BJ (cell line): Measurements from ENCODE around the gene SHMT2. TPM values are rescaled to one million over a fixed set of nuclear protein-coding genes. Genes with fewer than 3 reads are reported as not detected.

Experiments
- CTCF ChIA-PET: fragments of 350-600 bp; formaldehyde crosslinking; extraction: SDS; loops from one replicate; lab custom pipeline; 2021; ENCODE audit warnings: antibody characterized with exemption, inconsistent platforms; lab: Yijun Ruan, JAX
- POLR2A ChIA-PET: fragments of 300-600 bp; sonication (Branson Sonifier 250); formaldehyde crosslinking; extraction: SDS; loops from one replicate; lab custom pipeline; 2021; ENCODE audit warnings: antibody characterized with exemption; lab: Charles Lee
- DNase-seq: peaks from one replicate; pipeline ENCODE4 v3.0.0-alpha.2; 2011; ENCODE audit warnings: low read depth
- H3K27me3 ChIP-seq: 2 replicates; pipeline ENCODE4 v1.6.0; 2011; ENCODE audit warnings: low read length; ENCODE audit not compliant: control insufficient read depth, insufficient read depth
- H3K36me3 ChIP-seq: 2 replicates; pipeline ENCODE4 v1.5.1; 2011; ENCODE audit warnings: low read length; ENCODE audit not compliant: control insufficient read depth, insufficient read depth
- H3K4me3 ChIP-seq: 2 replicates; pipeline ENCODE4 v1.5.1; 2011; ENCODE audit warnings: low read depth, mild to moderate bottlenecking, control low read depth, low read length
- polyA plus RNA-seq: library from polyadenylated mRNA; depleted of rRNA; stranded (reverse); fragments of >200 nt; gene quantifications from 2 replicates; pipeline ENCODE4 v1.2.3, GENCODE V29; 2011
- TF ChIP-seq, protein P1 (sequence below): IDR thresholded peaks from 2 replicates; pipeline ENCODE4 v1.5.1; 2011; ENCODE audit warnings: low read depth, mild to moderate bottlenecking, control low read depth, inconsistent platforms, low read length, moderate library complexity; ENCODE audit not compliant: insufficient read depth

SHMT2 gene
- polyA plus RNA-seq, 1 experiment: 550 TPM

DNA sequence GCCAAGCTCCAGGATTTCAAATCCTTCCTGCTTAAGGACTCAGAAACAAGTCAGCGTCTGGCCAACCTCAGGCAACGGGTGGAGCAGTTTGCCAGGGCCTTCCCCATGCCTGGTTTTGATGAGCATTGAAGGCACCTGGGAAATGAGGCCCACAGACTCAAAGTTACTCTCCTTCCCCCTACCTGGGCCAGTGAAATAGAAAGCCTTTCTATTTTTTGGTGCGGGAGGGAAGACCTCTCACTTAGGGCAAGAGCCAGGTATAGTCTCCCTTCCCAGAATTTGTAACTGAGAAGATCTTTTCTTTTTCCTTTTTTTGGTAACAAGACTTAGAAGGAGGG is 4.7 kb downstream of the SHMT2 start:
- Histone ChIP-seq H3K36me3 (peaks cover 42% of the 10 kb centered on the region), H3K4me3 (no peak overlapping the region), H3K27me3 (no peaks in the 10 kb centered on the region)
- ChIA-PET POLR2A (no interaction called here), CTCF (interaction anchor here (2.1 to 12.2 kb wide), 3 partner anchors 7 to 221 kb away, joined by 4 to 235 read pairs (median 135); partner anchors contain the start of gene INHBE)
- no peak for DNase-seq
- TF ChIP-seq, protein P1, sequence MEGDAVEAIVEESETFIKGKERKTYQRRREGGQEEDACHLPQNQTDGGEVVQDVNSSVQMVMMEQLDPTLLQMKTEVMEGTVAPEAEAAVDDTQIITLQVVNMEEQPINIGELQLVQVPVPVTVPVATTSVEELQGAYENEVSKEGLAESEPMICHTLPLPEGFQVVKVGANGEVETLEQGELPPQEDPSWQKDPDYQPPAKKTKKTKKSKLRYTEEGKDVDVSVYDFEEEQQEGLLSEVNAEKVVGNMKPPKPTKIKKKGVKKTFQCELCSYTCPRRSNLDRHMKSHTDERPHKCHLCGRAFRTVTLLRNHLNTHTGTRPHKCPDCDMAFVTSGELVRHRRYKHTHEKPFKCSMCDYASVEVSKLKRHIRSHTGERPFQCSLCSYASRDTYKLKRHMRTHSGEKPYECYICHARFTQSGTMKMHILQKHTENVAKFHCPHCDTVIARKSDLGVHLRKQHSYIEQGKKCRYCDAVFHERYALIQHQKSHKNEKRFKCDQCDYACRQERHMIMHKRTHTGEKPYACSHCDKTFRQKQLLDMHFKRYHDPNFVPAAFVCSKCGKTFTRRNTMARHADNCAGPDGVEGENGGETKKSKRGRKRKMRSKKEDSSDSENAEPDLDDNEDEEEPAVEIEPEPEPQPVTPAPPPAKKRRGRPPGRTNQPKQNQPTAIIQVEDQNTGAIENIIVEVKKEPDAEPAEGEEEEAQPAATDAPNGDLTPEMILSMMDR: no peak

DNA sequence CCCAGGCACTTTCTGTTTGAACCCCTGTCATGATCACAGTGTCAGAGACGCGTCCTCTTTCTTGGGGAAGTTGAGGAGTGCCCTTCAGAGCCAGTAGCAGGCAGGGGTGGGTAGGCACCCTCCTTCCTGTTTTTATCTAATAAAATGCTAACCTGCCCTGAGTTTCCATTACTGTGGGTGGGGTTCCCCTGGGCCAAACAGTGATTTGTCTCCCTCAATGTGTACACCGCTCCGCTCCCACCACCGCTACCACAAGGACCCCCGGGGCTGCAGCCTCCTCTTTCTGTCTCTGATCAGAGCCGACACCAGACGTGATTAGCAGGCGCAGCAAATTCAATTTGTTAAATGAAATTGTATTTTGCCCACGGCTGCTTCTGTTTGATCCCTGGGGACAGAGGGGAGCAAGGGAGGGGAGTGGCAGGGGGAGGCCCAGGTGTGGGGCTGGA is 5.1 kb downstream of the SHMT2 start:
- POLR2A ChIA-PET: no interaction called here
- no peak overlapping the region for H3K4me3 ChIP-seq
- CTCF ChIA-PET: interaction anchor here (12.2 kb wide), 1 partner anchor 7 kb away, joined by 235 read pairs; a partner anchor contains a TSS
- TF ChIP-seq, protein P1: no peak
- DNase-seq: no peak
- peaks cover 42% of the 10 kb centered on the region for H3K36me3 ChIP-seq
- no peaks in the 10 kb centered on the region for H3K27me3 ChIP-seq

DNA sequence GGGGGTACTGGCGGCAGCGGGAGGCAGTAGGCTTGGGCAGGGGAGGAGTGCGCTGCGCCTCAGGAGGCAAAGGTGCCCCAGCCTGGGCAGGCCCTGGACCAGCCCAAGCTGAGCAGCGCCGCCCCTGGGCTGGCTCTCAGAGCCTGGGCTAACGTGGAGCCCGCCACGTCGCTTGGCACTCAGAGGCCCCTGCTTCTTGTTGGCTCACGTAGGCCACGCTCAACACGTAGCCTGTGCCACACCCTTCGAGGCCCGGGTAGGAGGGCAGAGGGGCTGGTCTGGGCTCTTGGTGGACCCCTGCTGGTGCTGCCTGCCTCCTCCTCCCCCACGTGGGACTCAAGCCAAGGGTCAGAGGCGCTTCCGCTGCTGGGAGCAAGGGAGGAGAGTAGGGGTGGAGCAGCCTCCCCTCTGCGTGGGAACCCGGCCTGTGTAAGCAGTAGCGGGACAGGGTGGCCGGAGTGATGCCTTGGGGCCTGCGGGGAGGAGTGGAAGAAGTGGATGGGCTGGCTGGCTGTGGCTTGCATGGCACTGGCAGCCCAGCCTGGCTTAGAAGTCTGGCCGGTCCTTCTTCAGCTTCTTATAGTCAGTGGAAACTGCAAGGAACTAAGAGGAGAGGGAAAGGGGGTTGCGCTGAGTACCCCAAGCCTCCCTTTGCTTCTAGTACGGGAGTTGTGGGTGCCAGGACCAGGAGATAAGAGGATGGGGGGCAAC is 5.7 kb downstream of the SHMT2 start:
- no peaks in the 10 kb centered on the region for H3K27me3 ChIP-seq
- ChIA-PET POLR2A (no interaction called here), CTCF (interaction anchor here (14.1 kb wide), 1 partner anchor 22 kb away, joined by 334 read pairs; the partner anchor contains the start of gene NXPH4)
- H3K36me3 ChIP-seq: peaks cover 42% of the 10 kb centered on the region
- DNase-seq: no peak
- TF ChIP-seq, protein P1: no peak
- no peak overlapping the region for H3K4me3 ChIP-seq

DNA sequence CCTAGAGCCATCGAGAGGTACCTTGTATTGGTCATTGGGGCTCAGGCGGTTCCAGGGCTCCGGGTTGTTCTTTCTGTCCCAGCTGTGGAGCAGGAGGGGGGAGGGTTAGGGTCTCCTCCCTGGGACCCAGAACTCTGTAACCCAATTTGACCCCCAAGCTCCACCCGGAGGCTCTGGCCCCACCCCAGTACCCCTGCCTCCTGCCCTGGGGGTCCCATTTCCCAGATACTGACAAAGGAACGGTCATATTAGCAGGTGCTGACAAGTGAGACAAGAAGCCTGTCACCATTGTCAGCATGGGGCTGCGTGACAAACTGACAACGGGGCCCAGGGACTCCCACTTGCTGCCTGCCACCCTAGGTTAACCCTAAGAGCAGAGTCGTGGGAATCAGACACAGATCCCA is 6.2 kb downstream of the SHMT2 start:
- ChIA-PET CTCF (interaction anchor here (14.1 kb wide), 1 partner anchor 23 kb away, joined by 334 read pairs; the partner anchor contains the start of gene NXPH4), POLR2A (no interaction called here)
- Histone ChIP-seq H3K4me3 (no peak overlapping the region), H3K36me3 (peaks cover 42% of the 10 kb centered on the region), H3K27me3 (no peaks in the 10 kb centered on the region)
- TF ChIP-seq, protein P1: no peak
- DNase-seq: no peak

DNA sequence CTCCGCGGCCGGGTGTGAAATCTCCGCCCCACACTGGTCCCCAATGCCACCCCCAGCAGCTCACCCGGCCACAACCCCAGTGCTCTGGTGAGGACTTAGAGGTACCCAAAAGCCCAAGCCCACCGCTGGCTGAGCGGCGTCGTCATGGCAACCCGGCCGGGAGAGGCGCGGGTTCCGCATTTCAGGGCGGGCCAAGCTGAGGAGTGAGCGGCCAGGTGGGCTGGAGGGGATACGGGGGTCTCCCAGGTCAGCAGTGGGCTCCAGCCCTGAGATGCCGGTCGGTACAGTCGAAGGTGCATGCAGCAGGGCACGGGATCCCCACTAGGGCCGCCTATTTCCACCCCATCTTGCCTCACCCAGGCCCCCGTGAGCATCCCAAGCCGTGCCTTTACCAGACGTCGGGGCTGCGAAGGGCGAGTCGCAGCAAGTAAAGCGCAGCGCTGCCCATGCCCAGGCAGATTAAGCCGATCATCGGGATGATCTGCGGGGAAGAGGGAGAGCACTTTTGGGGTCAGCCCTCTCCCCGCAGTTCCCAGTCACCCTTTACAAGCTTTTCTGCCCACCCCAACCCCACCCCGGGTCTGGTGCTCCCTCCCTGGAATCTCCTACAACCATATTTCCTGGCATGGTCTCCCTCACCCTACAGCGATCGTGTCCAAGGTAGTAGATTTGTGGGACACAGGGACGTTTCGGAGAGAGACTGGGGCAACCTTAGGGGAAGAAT is 6.9 kb downstream of the SHMT2 start:
- no peaks in the 10 kb centered on the region for H3K27me3 ChIP-seq
- no peak overlapping the region for H3K4me3 ChIP-seq
- TF ChIP-seq, protein P1: no peak
- POLR2A ChIA-PET: interaction anchor here (1.5 kb wide), 1 partner anchor 7 kb away, joined by 5 read pairs; the partner anchor contains the start of gene SHMT2
- CTCF ChIA-PET: interaction anchor here (0.8 to 14.1 kb wide), 3 partner anchors 8 to 124 kb away, joined by 3 to 334 read pairs (median 235); partner anchors contain the start of genes NXPH4 and SHMT2
- DNase-seq: no peak
- H3K36me3 ChIP-seq: peaks cover 42% of the 10 kb centered on the region
